ENCODE results near the gene TTC23. TPM values are rescaled to one million over a fixed set of nuclear protein-coding genes. Genes with fewer than 3 reads are reported as not detected.

The TTC23 gene
- polyA plus RNA-seq (ENCODE audit: insufficient read length in 10 of 10): 10 to 100 TPM; 14.4 to 24.3 (median 18.4) TPM
- long read RNA-seq, donor 1: 0 reads
- long read RNA-seq, donor 2: 0 reads
- long read RNA-seq, donor 3: 0 reads
- long read RNA-seq, donor 4: 0 reads
- long read RNA-seq, donor 5: 0 reads
- long read RNA-seq, donor 6: 0 reads
- long read RNA-seq, donor 7: 0 reads
- long read RNA-seq, donor 8: 0 reads
- long read RNA-seq, donor 9: 0 reads

- DNase-seq: peak; percentile 89 to 95 (median 92)
Measured at GRCh38 chr15:99249270-99249841, at the start of gene TTC23. TSS of gene TTC23 (minus strand) at chr15:99249581. CDS start at chr15:99228712, 20,869 bp downstream.

GRCh38 chr15:99296386-99296785 is 47.0 kb upstream of the TTC23 start:
- DNase-seq: no peak

DNA sequence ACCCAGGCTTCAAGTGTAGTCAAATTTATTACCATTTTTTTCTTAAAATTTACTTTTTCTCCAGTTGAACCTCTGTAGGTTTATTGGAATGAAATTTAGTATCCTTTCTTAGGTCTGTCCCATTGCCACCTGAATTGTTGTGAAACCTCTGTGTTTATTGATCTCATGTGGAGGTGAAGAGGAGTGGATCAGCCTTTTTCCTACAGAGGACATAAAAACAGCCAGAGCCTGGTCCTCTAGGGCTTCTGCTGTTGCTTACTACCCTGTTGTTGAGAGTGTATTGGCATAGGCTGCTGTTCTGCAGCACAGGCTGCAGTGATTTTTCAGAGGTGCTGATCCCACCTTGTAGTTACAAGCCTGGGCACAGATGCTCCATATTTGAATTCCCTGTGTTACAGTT is 46.5 kb upstream of the TTC23 start:
- no peak for DNase-seq

- no peak for DNase-seq
Measured at GRCh38 chr15:99291643-99292042, 42.3 kb upstream of the TTC23 start.

GRCh38 chr15:99283717-99284116 is 34.3 kb upstream of the TTC23 start:
- no peak for DNase-seq

DNA sequence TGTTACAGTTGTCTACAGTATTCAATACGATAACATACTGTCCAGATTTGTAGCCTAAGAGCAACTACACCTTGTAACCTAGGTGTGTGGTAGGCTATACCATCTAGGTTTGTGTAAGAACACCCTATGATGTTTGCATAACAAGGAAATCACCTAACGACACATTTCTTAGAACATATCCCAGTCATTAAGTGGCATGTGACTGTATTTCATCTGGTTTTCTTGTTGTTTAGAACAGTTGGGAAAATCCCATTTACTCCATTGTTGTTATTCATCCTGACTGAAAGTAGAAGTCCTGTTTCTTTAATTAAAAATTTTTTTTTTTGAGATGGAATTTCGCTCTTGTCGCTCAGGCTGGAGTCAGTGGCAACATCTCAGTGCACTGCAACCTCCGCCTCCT is 33.2 kb upstream of the TTC23 start:
- DNase-seq: no peak

DNA sequence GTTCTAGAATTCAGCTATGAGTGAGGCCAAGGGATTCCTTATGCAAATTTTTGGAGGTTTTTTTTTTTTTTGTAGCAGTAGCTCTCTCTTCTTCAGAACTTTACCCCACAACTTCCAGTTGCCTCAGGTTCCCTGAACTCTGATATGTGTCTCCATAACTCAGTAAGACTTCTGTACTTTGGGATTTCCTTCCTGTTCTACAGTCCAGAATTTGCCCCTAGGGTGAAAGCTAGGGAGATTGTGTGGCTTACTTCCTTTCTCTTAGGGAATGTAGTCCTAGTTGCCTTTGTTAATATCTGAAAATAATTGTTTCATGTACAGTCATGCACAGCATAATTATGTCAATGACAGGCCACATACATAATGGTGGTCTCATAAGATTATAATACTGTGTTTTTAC is 32.7 kb upstream of the TTC23 start:
- DNase-seq: no peak

- DNase-seq: no peak
Measured at GRCh38 chr15:99279827-99280226, 30.4 kb upstream of the TTC23 start.

- DNase-seq: no peak
Measured at GRCh38 chr15:99279290-99279689, 29.9 kb upstream of the TTC23 start.

DNA sequence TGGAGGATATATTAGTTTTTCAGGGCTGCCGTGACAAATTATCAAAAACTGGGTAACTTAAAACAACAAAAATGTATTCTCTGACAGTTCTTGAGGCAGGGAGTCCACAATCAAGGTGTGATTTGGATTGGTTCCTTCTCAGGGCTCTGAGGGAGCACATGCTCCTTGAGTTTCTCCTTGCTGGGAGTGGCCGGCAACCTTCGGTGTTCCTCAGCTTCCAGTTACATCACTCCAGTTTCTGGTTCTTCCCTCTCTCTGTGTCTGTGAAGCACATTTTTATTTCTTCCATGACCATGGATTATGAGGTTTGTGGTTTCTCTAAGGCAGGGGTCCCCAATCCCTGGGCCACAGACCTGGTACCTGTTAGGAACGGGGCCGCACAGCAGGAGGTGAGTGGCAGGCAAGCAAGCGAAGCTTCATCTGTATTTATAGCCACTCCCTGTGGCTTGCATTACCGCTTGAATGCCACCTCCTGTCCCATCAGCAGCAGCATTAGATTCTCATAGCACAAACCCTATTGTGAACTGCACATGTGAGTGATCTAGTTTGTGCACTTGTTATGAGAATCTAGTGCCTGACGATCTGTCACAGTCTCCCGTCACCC is 26.2 kb upstream of the TTC23 start:
- DNase-seq: no peak

DNA sequence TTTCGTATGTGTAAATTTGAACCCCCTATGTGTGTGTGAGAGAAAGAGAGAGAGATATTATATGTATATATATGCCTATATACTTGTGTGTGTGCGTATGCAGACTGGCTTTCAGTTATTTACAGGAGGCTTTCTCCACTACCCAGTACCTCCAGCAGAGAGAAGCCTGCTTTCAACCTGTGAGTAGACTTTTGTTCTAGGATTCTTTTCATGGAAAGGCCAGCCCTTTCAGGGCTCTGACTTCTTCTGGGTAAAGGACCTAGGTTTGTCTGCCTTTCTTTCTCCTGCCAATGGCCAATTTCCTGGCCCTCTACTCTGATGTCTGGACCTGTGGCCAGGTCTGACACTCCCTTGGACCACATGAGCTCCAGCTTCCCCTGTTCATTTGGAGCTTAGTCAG is 25.7 kb upstream of the TTC23 start:
- no peak for DNase-seq

DNA sequence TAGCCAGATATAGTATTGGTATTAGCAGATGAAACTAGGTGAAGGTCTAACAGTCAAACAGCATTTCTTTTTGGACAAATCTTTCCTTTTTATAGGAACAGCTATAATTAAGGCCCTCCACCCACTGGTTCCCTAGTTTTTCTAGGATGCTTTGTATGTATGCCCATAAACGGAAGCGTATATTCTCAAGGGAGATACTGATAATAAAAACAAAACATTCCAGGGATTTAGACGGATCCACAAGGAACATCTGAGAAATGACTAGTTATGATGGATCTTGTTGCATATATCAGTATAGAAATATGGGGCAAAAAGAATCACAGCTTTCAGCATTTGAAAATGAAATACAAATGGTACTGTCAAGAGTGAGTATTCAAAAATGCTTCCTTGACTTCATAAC is 24.4 kb upstream of the TTC23 start:
- no peak for DNase-seq

GRCh38 chr15:99268431-99268830 is 19.1 kb upstream of the TTC23 start:
- DNase-seq: no peak

- DNase-seq: no peak
Measured at GRCh38 chr15:99267957-99268356, 18.6 kb upstream of the TTC23 start.

- DNase-seq: no peak
Measured at GRCh38 chr15:99265541-99266070, 16.2 kb upstream of the TTC23 start.

DNA sequence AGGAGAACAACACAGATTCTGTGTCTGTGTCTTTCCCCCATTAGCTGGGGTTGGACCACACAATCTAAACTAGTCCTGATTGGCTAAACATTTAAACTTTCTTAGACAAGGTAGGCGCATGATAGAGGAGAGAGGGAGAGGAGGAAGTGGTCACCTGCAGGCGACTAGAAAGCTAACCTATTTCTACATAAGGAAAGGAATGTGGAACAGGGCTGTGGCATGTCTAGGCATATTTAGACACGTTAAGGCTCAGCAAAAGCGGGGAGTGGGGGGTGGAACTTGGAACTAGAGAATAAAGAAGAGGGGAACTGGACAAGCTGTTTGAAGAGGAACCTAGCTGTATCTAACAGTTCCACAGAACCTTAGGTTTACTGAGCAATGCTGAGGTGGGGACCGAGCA is 14.7 kb upstream of the TTC23 start:
- DNase-seq: no peak

GRCh38 chr15:99257107-99257750 is 7.8 kb upstream of the TTC23 start:
- DNase-seq: no peak

DNA sequence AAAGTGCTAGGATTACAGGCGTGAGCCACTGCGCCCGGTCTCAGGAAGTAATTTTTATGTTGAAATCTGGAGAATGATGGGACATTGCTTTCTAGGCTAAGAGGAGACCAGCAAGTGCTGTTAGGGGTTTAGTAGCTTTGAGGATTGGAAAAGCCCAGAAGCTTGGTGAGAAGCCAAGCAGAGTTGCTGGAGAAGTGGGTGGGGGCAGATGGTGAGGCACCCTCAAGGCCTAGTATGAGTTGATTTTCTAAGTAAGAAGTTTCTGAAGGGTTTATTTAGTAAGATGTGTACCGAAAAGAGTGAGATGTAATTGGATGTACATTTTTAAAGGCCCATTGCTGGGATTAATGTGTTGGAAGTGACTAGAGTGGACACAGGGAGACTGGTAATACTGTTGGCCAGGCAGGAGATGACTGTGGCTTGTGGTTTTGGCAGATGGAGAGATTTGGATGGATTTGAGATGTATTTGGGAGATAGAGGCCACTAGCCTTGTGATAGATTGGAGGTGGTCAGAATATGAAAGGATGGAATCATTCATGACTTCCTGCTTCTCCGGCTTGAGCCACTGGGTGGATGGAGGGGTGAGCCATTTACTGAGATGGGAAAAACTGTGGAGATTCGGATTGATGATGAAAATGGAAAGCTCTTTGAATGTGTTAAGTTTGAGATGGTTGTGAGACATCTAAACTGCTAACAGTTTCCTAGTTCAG is 4.2 kb upstream of the TTC23 start:
- DNase-seq: no peak

GRCh38 chr15:99252326-99252725 is 2.9 kb upstream of the TTC23 start:
- peak in 1 of 3 donors; percentile 8 for DNase-seq

DNA sequence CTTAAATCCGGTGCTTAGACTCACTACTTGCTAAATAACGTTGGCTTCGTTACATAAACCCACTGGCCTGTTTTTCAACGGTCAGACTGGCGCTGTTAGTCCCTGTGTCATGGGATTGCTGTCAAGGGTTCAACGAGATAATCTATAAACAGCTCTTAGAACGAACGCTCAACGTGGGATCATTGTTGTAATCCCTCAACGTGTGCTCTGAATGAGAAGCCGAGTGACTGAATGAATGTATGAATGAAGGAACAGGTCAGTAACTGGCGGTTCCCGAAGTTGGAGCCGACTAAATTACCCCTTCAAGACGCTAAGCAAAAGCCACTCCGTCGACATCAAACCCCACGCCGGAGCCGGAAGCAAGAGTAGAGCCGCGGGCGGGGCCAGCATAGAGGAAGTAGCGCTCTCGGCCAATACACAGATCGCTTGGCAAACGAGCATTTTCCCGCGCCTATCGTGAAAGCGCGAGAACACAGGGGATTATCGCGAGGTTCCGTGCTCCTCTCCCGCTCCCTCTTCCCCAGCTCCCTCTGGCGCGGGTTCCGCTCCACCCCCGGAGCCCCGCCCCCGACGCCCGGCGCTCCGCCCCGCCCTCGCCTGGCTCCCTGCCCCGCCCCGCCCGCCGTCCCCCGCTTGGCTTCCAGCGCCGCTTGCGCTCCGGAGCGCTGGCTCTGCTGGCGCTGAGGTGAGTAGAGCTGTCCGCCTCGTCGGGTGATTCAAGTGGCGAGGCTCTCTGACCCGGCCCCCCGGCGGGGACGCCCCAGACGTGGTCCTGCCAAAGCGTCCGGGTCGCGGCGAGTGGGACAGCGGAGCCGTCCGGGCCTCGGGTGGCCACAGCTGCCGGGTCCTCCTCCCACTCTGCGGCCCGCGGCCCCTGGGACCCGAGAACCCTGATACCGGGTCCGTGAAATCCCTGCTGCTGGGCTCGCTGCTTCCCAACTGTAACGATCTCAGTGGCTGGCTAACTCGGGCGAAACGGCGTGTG is 1.8 kb upstream of the TTC23 start, which contains the start of gene LRRC28:
LRRC28 (plus strand) TSS at position 625 of the 985 bp plus-strand sequence. CDS start 4,477 bp downstream, outside the sequence.
- DNase-seq: peak; percentile 99 to 100 (median 99)

- no peak for DNase-seq
Measured at GRCh38 chr15:99250494-99250856, 1.1 kb upstream of the TTC23 start.

All from muscle of back (tissue), 13 donors.